PC-3 (cell line): ENCODE data around the gene SLC2A4. TPM values are rescaled to one million over a fixed set of nuclear protein-coding genes. Genes with fewer than 3 reads are reported as not detected.

Experiments used
- ATAC-seq: fragments of 200-7000 bp; cut with Tn5 transposase; 2 replicates; pipeline ENCODE4 v1.9.1; 2020; ENCODE audit warnings: mild to moderate bottlenecking, moderate library complexity
- BruUV-seq: library from RNA; stranded (reverse); fragments of 400-500 nt; replicated peaks from 2 replicates; lab custom pipeline; 2021; lab: Mats Ljungman, UMichigan
- CTCF ChIA-PET: fragments of 300-600 bp; sonication (Branson Sonifier 250); formaldehyde crosslinking; loops from one replicate; lab custom pipeline; 2022; ENCODE audit warnings: antibody characterized with exemption; lab: Charles Lee
- POLR2A ChIA-PET: fragments of 300-600 bp; sonication (Branson Sonifier 250); formaldehyde crosslinking; loops from one replicate; lab custom pipeline; 2022; ENCODE audit warnings: antibody characterized with exemption; ENCODE audit not compliant: unreplicated experiment; lab: Charles Lee
- DNase-seq: peaks from one replicate; pipeline ENCODE4 v3.0.0-alpha.2; 2015
- H2AFZ ChIP-seq: fragments of 300-600 bp; sonication (generic); 2 replicates; pipeline ENCODE4 v1.6.0; 2016; ENCODE audit warnings: antibody characterized with exemption, low read length
- H3F3A ChIP-seq: fragments of 300-600 bp; sonication (generic); one replicate; pipeline ENCODE4 v1.6.0; 2017; ENCODE audit warnings: antibody characterized with exemption, low read length, control low read depth, mild to moderate bottlenecking; ENCODE audit not compliant: unreplicated experiment
- H3K27ac ChIP-seq: fragments of 300-600 bp; sonication (generic); 2 replicates; pipeline ENCODE4 v1.5.1; 2016; ENCODE audit warnings: mild to moderate bottlenecking, low read length
- H3K27me3 ChIP-seq: fragments of 300-600 bp; sonication (generic); 2 replicates; pipeline ENCODE4 v1.6.1; 2016; ENCODE audit warnings: low read length, mixed read lengths
- H3K36me3 ChIP-seq: fragments of 300-600 bp; sonication (generic); 2 replicates; pipeline ENCODE4 v1.6.1; 2016; ENCODE audit warnings: low read depth, mixed run types, low read length, mixed read lengths
- H3K4me1 ChIP-seq: fragments of 300-600 bp; sonication (generic); 2 replicates; pipeline ENCODE4 v1.5.1; 2016; ENCODE audit warnings: low read length; ENCODE audit not compliant: insufficient read depth
- H3K4me2 ChIP-seq: fragments of 300-600 bp; sonication (generic); 2 replicates; pipeline ENCODE4 v1.6.0; 2016; ENCODE audit warnings: low read length
- H3K4me3 ChIP-seq: fragments of 300-600 bp; sonication (generic); 2 replicates; pipeline ENCODE4 v1.5.1; 2016; ENCODE audit warnings: mild to moderate bottlenecking, low read length, mixed read lengths
- H3K79me2 ChIP-seq: fragments of 300-600 bp; sonication (generic); 2 replicates; pipeline ENCODE4 v1.6.1; 2017; ENCODE audit warnings: low read length, mixed read lengths
- H3K9ac ChIP-seq: fragments of 300-600 bp; sonication (generic); 2 replicates; pipeline ENCODE4 v1.6.0; 2016; ENCODE audit warnings: mild to moderate bottlenecking, low read length
- H3K9me2 ChIP-seq: fragments of 300-600 bp; sonication (generic); replicated peaks from 2 replicates; pipeline ENCODE4 v1.6.1; 2016; ENCODE audit warnings: mixed run types, low read length, mixed read lengths
- H3K9me3 ChIP-seq: fragments of 300-600 bp; sonication (generic); 2 replicates; pipeline ENCODE4 v1.6.1; 2016; ENCODE audit warnings: low read length, mixed read lengths
- H4K20me1 ChIP-seq: fragments of 300-600 bp; sonication (generic); 2 replicates; pipeline ENCODE4 v1.6.1; 2016; ENCODE audit warnings: low read length, mixed read lengths
- EZH2 ChIP-seq: fragments of 300-600 bp; sonication (generic); IDR thresholded peaks from one replicate; pipeline ENCODE4 v1.6.1; 2017; ENCODE audit warnings: antibody characterized with exemption, mild to moderate bottlenecking, low read length; ENCODE audit not compliant: unreplicated experiment
- EZH2phosphoT487 ChIP-seq: fragments of 300-600 bp; sonication (generic); IDR thresholded peaks from 2 replicates; pipeline ENCODE4 v1.6.1; 2018; ENCODE audit warnings: mild to moderate bottlenecking, antibody characterized with exemption, low read length, borderline replicate concordance
- intact Hi-C: fragments of 100-400 bp; cut with micrococcal nuclease; formaldehyde crosslinking; loops from 2 replicates; pipeline ENCODE4 v1.9.0; 2023
- total RNA-seq: library from RNA; depleted of rRNA; stranded (reverse); fragments of >200 nt; gene quantifications from 2 replicates; pipeline ENCODE4 v1.2.3, GENCODE V29; 2014
- TF ChIP-seq, protein P1 (sequence below): fragments of 300-600 bp; sonication (generic); conservative IDR thresholded peaks from 2 replicates; pipeline ENCODE4 v1.5.1; 2017; ENCODE audit warnings: antibody characterized with exemption, low read depth, mild to moderate bottlenecking, low read length

SLC2A4 gene
- total RNA-seq, 1 experiment from 2014 or later = 0.29 TPM

DNA sequence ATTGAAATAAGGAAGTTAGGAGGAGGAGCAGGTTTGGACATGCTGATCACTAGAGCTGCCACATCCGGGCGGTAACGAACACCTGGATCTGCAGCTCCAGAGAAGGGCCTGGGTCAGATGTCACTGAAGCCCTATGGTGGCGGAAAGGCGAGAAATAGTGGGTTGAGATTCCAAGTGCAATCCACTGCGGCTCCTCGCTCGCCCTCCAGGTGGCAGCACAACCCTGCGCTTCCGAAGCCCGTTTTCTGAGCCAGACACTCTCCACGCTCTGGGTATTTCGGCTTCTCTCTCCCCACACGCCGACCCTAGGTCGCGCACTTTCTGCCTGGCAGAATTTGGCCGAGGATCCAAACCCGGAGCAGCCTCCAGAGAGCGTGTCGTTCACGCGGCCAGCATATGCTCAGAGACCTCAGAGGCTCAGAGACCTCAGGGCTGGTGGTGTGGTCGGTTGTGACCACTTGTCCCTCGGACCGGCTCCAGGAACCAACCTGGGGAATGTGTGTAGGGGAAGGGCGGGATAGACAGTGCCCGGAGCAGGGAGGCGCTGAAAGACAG, 922 bp upstream of the SLC2A4 start:
- H3K79me2 ChIP-seq = no peaks in the 10 kb centered on the region
- intact Hi-C loops = loop anchor here (1.0 to 2.0 kb wide), 4 partner anchors 16 to 65 kb away; partner anchors contain the start of gene ELP5
- no peaks in the 10 kb centered on the region for H3F3A ChIP-seq
- CTCF ChIA-PET = interaction anchor here (0.6 to 1.8 kb wide), 3 partner anchors 16 to 49 kb away, joined by 3 to 14 read pairs (median 4); no protein-coding TSS in a partner anchor
- ATAC-seq (peak; percentile 76), DNase-seq (peak; percentile 78)
- peaks cover 10% of the 10 kb centered on the region for H3K4me1 ChIP-seq
- peak overlapping the region; percentile 100 for H3K4me2 ChIP-seq
- TF ChIP-seq EZH2 = no peak
- TF ChIP-seq, protein P1, sequence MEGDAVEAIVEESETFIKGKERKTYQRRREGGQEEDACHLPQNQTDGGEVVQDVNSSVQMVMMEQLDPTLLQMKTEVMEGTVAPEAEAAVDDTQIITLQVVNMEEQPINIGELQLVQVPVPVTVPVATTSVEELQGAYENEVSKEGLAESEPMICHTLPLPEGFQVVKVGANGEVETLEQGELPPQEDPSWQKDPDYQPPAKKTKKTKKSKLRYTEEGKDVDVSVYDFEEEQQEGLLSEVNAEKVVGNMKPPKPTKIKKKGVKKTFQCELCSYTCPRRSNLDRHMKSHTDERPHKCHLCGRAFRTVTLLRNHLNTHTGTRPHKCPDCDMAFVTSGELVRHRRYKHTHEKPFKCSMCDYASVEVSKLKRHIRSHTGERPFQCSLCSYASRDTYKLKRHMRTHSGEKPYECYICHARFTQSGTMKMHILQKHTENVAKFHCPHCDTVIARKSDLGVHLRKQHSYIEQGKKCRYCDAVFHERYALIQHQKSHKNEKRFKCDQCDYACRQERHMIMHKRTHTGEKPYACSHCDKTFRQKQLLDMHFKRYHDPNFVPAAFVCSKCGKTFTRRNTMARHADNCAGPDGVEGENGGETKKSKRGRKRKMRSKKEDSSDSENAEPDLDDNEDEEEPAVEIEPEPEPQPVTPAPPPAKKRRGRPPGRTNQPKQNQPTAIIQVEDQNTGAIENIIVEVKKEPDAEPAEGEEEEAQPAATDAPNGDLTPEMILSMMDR = peak; percentile 80
- H3K9me3 ChIP-seq = no peaks in the 10 kb centered on the region
- BruUV-seq = no TSS peak
- no peaks in the 10 kb centered on the region for H3K9me2 ChIP-seq
- H3K4me3 ChIP-seq = peak overlapping the region; percentile 71
- H3K9ac ChIP-seq = peak overlapping the region; percentile 64
- no peaks in the 10 kb centered on the region for H4K20me1 ChIP-seq
- H3K27ac ChIP-seq = peak overlapping the region; percentile 50
- peak overlapping the region; percentile 89 for H2AFZ ChIP-seq
- POLR2A ChIA-PET = interaction anchor here (0.5 to 0.6 kb wide), 2 partner anchors 16 to 205 kb away, joined by 4 to 5 read pairs; no protein-coding TSS in a partner anchor
- no peaks in the 10 kb centered on the region for H3K27me3 ChIP-seq
- H3K36me3 ChIP-seq = no peaks in the 10 kb centered on the region

GRCh38 chr17:7281953-7282751, 634 bp downstream of the SLC2A4 start:
- no peaks in the 10 kb centered on the region for H3K79me2 ChIP-seq
- ChIA-PET POLR2A (no interaction called here), CTCF (interaction anchor here (0.6 to 1.2 kb wide), 2 partner anchors 10 to 14 kb away, joined by 3 read pairs; no protein-coding TSS in a partner anchor)
- no peak overlapping the region for H3K27ac ChIP-seq
- no peaks in the 10 kb centered on the region for H3K9me3 ChIP-seq
- ATAC-seq (no peak), DNase-seq (no peak)
- TF ChIP-seq EZH2phosphoT487 = no peak
- TF ChIP-seq, protein P1 = no peak
- peaks cover 10% of the 10 kb centered on the region for H3K4me1 ChIP-seq
- H3K4me3 ChIP-seq = peak overlapping the region; percentile 71
- intact Hi-C loops = loop anchor here (1.0 to 2.0 kb wide), 3 partner anchors 14 to 29 kb away; partner anchors contain the start of gene ELP5
- no peaks in the 10 kb centered on the region for H4K20me1 ChIP-seq
- H3K9me2 ChIP-seq = no peaks in the 10 kb centered on the region
- no peak overlapping the region for H3K9ac ChIP-seq
- no peaks in the 10 kb centered on the region for H3F3A ChIP-seq
- no peaks in the 10 kb centered on the region for H3K36me3 ChIP-seq
- H3K4me2 ChIP-seq = peak overlapping the region; percentile 100
- H3K27me3 ChIP-seq = no peaks in the 10 kb centered on the region
- no TSS peak for BruUV-seq
- H2AFZ ChIP-seq = peak overlapping the region; percentile 72; the same call in 1 of the 2 replicates
